B cell (primary cell): ENCODE measurements around the gene CMTM5. TPM values are rescaled to one million over a fixed set of nuclear protein-coding genes. Genes with fewer than 3 reads are reported as not detected.

Source experiments
- ATAC-seq: fragments of 200-7000 bp; cut with Tn5 transposase; one replicate; pipeline ENCODE4 v1.10.0; 2021; ENCODE audit warnings: low read depth, mild to moderate bottlenecking, moderate number of reproducible peaks, moderate library complexity
- CTCF ChIA-PET: fragments of 350-600 bp; sonication (Branson Sonifier 250); formaldehyde crosslinking; loops from one replicate; lab custom pipeline; 2021; ENCODE audit warnings: antibody characterized with exemption, inconsistent platforms; lab: Charles Lee
- POLR2A ChIA-PET: fragments of 350-600 bp; sonication (Branson Sonifier 250); formaldehyde crosslinking; loops from one replicate; lab custom pipeline; 2021; ENCODE audit warnings: antibody characterized with exemption; lab: Charles Lee
- DNase-seq: peaks from one replicate; pipeline ENCODE4 v3.0.0; 2013
- H2AFZ ChIP-seq: 2 replicates; pipeline ENCODE4 v1.6.1; 2012; ENCODE audit warnings: mild to moderate bottlenecking, low read depth, low read length; ENCODE audit not compliant: insufficient read depth, poor library complexity, severe bottlenecking
- H3K27ac ChIP-seq, 2 donors: 1 replicate in 1 of 2; 2 replicates in 1 of 2; pipeline ENCODE4 v1.5.1; 2012 to 2013; ENCODE audit warnings: low read length in 2 of 2, mild to moderate bottlenecking in 2 of 2, moderate library complexity in 1 of 2
- H3K27me3 ChIP-seq, 4 experiments: fragments of 200-600 bp in 1 of 4; sonication (generic) in 1 of 4; replicated peaks in 1 of 4; 1 replicate in 2 of 4; 2 replicates in 2 of 4; pipeline versions ENCODE4 v1.6.1 to v1.7.0; 2013 to 2016; ENCODE audit warnings: low read length in 3 of 4, mild to moderate bottlenecking in 2 of 4, mixed read lengths in 1 of 4, moderate library complexity in 1 of 4; ENCODE audit not compliant: insufficient read depth in 4 of 4, control insufficient read depth in 3 of 4; ENCODE audit errors: control extremely low read depth in 1 of 4
- H3K36me3 ChIP-seq, 2 experiments: replicated peaks in 1 of 2; 1 replicate in 1 of 2; 2 replicates in 1 of 2; pipeline versions ENCODE4 v1.6.1 to v1.7.1; 2013; ENCODE audit warnings: low read length in 1 of 2; ENCODE audit not compliant: insufficient read depth in 2 of 2, control insufficient read depth in 1 of 2; ENCODE audit errors: control extremely low read depth in 1 of 2, extremely low read depth in 1 of 2
- H3K4me1 ChIP-seq, 2 donors: fragments of 200-600 bp in 1 of 2; sonication (generic) in 1 of 2; 1 replicate in 1 of 2; 2 replicates in 1 of 2; pipeline versions ENCODE4 v1.5.1 to v1.6.1; 2013 to 2017; ENCODE audit warnings: low read length in 2 of 2; ENCODE audit not compliant: control insufficient read depth in 2 of 2, insufficient read depth in 2 of 2
- H3K4me2 ChIP-seq: replicated peaks from 2 replicates; pipeline ENCODE3; 2012; ENCODE audit warnings: mild to moderate bottlenecking, low read depth, low read length; ENCODE audit not compliant: poor library complexity, severe bottlenecking
- H3K4me3 ChIP-seq, 5 experiments: fragments of 200-600 bp in 1 of 5; sonication (generic) in 1 of 5; 1 replicate in 3 of 5; 2 replicates in 2 of 5; pipeline versions ENCODE4 v1.5.1 to v1.7.0; 2011 to 2016; ENCODE audit warnings: low read length in 4 of 5, mild to moderate bottlenecking in 4 of 5, low read depth in 2 of 5, control low read depth in 1 of 5, moderate library complexity in 1 of 5; ENCODE audit not compliant: insufficient read depth in 1 of 5; ENCODE audit errors: control extremely low read depth in 1 of 5, extremely low read depth in 1 of 5
- H3K79me2 ChIP-seq: fragments of 200-600 bp; sonication (generic); one replicate; pipeline ENCODE4 v1.6.0; 2016; ENCODE audit warnings: low read length; ENCODE audit not compliant: control insufficient read depth, insufficient read depth
- H3K9ac ChIP-seq: fragments of 200-600 bp; sonication (generic); 2 replicates; pipeline ENCODE4 v1.6.1; 2017; ENCODE audit warnings: mild to moderate bottlenecking, low read length, moderate library complexity
- H3K9me3 ChIP-seq, 3 donors: one replicate each; pipeline versions ENCODE4 v1.6.1 to v1.7.1; 2013; ENCODE audit warnings: low read length in 2 of 3; ENCODE audit not compliant: control insufficient read depth in 2 of 3, insufficient read depth in 1 of 3; ENCODE audit errors: control extremely low read depth in 1 of 3
- H4K20me1 ChIP-seq: 2 replicates; pipeline ENCODE4 v1.6.0; 2012; ENCODE audit warnings: mild to moderate bottlenecking, low read length; ENCODE audit not compliant: insufficient read depth, control insufficient read depth, poor library complexity, severe bottlenecking
- H3K27ac Mint-ChIP-seq: one replicate; pipeline ENCODE4 v1.8.0; 2021; ENCODE audit warnings: mixed read lengths
- H3K27me3 Mint-ChIP-seq: one replicate; pipeline ENCODE4 v1.8.0; 2021; ENCODE audit warnings: mixed read lengths
- H3K4me1 Mint-ChIP-seq: one replicate; pipeline ENCODE4 v1.8.0; 2021; ENCODE audit warnings: mixed read lengths
- H3K4me3 Mint-ChIP-seq: one replicate; pipeline ENCODE4 v1.8.0; 2021; ENCODE audit warnings: mixed read lengths
- H3K9me3 Mint-ChIP-seq: one replicate; pipeline ENCODE4 v1.8.0; 2022; ENCODE audit warnings: mixed read lengths; ENCODE audit not compliant: insufficient read depth
- EZH2 ChIP-seq: IDR thresholded peaks from 2 replicates; pipeline ENCODE4 v1.6.1; 2012; ENCODE audit warnings: borderline replicate concordance, low read depth, mild to moderate bottlenecking, moderate library complexity, low read length; ENCODE audit not compliant: insufficient read depth, poor library complexity, severe bottlenecking
- WGBS: methylation state at CpG from one replicate; pipeline ENCODE4 v1.1.5; 2013; ENCODE audit warnings: missing lambda C conversion rate; ENCODE audit not compliant: insufficient coverage; 5-methylcytosine and 5-hydroxymethylcytosine counted together
- intact Hi-C: fragments of 100-400 bp; cut with micrococcal nuclease; formaldehyde crosslinking; loops from one replicate; pipeline ENCODE4 v1.10.0; 2022
- polyA plus RNA-seq: library from polyadenylated mRNA; depleted of rRNA; stranded (reverse); fragments of >200 nt; gene quantifications from 2 replicates; pipeline ENCODE4 v1.2.3, GENCODE V29; 2012
- total RNA-seq, 2 donors: library from RNA; stranded (reverse); fragments of 120-200 nt in 1 of 2; gene quantifications; 1 replicate in 1 of 2; 2 replicates in 1 of 2; pipeline versions ENCODE4 v1.2.3 to v1.2.4, GENCODE V29; 2013 to 2022
- TF ChIP-seq, protein P1 (sequence below): fragments of 200-600 bp; IDR thresholded peaks from one replicate; pipeline ENCODE4 v1.8.0; 2022; ENCODE audit warnings: antibody characterized with exemption, mild to moderate bottlenecking

The CMTM5 gene
- total and polyA plus RNA-seq, 2 donors (not counting 1 experiment from before 2014, with no cell fraction given) = 0.18 TPM; not detected in 1

DNA sequence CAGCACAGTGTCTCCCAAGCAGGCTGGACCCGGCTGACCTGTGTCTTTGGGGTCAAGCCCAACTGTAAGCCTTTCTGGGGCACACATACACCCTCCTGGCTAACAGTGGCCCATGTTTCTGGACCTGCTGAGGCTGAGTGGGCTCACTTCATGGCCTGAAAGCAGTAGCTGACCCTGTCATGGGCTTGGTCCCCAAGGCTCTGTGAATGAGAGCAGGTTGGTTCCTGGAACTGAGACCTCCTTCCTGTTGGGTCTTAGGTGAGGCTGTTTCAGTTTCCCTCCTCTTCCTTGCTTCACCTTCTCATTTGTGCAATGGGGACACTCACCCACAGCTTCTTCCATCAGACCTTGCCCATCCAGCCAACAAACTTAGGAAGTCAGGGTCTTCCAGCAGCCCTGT lies 5.0 kb upstream of the CMTM5 start:
- Histone ChIP-seq H3K79me2 (no peaks in the 10 kb centered on the region), H3K27me3 (peaks cover 0 to 11% (median 2%) of the 10 kb centered on the region in 4 experiments), H4K20me1 (no peaks in the 10 kb centered on the region), H3K9ac (no peak overlapping the region), H3K4me1 (no peaks in the 10 kb centered on the region), H3K9me3 (no peaks in the 10 kb centered on the region), H2AFZ (no peak overlapping the region), H3K4me2 (no peak overlapping the region), H3K36me3 (no peaks in the 10 kb centered on the region), H3K27ac (no peak overlapping the region), H3K4me3 (no peak overlapping the region)
- no peak for ATAC-seq
- Mint-ChIP-seq H3K4me3 (no peak overlapping the region), H3K27me3 (peaks cover 29% of the 10 kb centered on the region), H3K27ac (no peak overlapping the region), H3K9me3 (no peaks in the 10 kb centered on the region), H3K4me1 (no peaks in the 10 kb centered on the region)
- no peak for DNase-seq
- POLR2A ChIA-PET = no interaction called here
- no peak for TF ChIP-seq EZH2
- TF ChIP-seq, protein P1, sequence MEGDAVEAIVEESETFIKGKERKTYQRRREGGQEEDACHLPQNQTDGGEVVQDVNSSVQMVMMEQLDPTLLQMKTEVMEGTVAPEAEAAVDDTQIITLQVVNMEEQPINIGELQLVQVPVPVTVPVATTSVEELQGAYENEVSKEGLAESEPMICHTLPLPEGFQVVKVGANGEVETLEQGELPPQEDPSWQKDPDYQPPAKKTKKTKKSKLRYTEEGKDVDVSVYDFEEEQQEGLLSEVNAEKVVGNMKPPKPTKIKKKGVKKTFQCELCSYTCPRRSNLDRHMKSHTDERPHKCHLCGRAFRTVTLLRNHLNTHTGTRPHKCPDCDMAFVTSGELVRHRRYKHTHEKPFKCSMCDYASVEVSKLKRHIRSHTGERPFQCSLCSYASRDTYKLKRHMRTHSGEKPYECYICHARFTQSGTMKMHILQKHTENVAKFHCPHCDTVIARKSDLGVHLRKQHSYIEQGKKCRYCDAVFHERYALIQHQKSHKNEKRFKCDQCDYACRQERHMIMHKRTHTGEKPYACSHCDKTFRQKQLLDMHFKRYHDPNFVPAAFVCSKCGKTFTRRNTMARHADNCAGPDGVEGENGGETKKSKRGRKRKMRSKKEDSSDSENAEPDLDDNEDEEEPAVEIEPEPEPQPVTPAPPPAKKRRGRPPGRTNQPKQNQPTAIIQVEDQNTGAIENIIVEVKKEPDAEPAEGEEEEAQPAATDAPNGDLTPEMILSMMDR = no peak
- intact Hi-C loops = no loop called here
- WGBS = 60% methylated on average over 1 of the region's 1 CpG
- CTCF ChIA-PET = no interaction called here

DNA sequence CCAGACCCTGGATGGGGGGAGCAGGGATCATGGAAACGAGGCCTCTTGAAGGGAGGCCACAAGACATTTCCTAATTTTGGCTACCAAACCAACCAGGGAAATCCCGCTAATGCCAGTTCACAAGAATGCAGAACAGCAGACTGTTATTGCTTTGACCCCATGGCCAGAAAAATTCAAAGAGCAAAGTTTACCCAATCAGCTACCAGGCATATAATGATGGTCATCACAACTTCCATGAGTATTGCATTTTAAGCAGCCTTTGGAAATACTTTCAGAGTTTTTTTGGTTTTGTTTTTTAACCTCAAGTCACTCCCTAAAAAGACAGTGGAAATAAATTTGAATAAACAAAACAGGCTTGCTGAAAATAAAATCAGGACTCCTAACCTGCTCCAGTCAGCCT lies 4.3 kb upstream of the CMTM5 start, which contains the start of gene IL25:
Gene IL25 (plus strand): TSS at position 301 of the 400 bp plus-strand sequence.
- peaks cover 0 to 6% (median 2%) of the 10 kb centered on the region in 4 experiments for H3K27me3 ChIP-seq
- Mint-ChIP-seq H3K4me1 (no peaks in the 10 kb centered on the region), H3K27ac (no peak within 1 kb of the TSS), H3K4me3 (no peak within 1 kb of the TSS), H3K9me3 (no peaks in the 10 kb centered on the region), H3K27me3 (peaks cover 22% of the 10 kb centered on the region)
- H3K4me1 ChIP-seq = no peaks in the 10 kb centered on the region
- H3K27ac ChIP-seq = no peak within 1 kb of the TSS
- ATAC-seq (no peak), DNase-seq (no peak)
- POLR2A ChIA-PET = no interaction called here
- H3K9me3 ChIP-seq = no peaks in the 10 kb centered on the region
- no peaks in the 10 kb centered on the region for H4K20me1 ChIP-seq
- 48% methylated on average over 2 of the region's 2 CpGs for WGBS
- intact Hi-C loops = no loop called here
- H3K36me3 ChIP-seq = no peaks in the 10 kb centered on the region
- CTCF ChIA-PET = no interaction called here
- no peak within 1 kb of the TSS for H2AFZ ChIP-seq
- H3K4me3 ChIP-seq = no peak within 1 kb of the TSS
- no peak for TF ChIP-seq EZH2
- TF ChIP-seq, protein P1 = no peak
- no peaks in the 10 kb centered on the region for H3K79me2 ChIP-seq
- H3K4me2 ChIP-seq = no peak within 1 kb of the TSS
- H3K9ac ChIP-seq = no peak within 1 kb of the TSS
